ENCODE measurements around the gene GRIA1. TPM values are rescaled to one million over a fixed set of nuclear protein-coding genes. Genes with fewer than 3 reads are reported as not detected.

GRIA1 gene
- total and polyA plus RNA-seq, 2 donors (not counting 1 experiment from before 2014, with no cell fraction given): not detected

DNA sequence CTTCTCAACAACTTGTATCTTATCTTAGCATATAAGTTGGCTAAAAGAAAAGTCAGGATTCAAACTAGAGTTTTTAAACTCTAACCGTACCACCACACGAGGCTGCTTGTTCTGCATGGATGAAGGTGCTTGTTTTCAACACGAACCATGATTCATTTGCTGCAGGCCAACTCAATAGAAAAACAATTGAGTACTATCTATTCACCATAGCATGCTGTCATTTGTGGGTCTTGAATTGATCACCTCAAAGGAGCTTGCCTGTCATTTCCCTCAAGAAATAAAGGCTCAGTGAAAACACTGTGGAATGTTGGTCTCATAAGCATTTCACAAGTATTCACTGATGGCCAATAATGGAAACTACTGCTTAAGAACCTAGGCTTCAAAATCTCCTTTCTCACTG is 21.0 kb upstream of the GRIA1 start:
- ChIA-PET CTCF (no interaction called here), POLR2A (no interaction called here)
- no peaks in the 10 kb centered on the region for H3K27me3 ChIP-seq (replicated peaks in 1 of 4; ENCODE audit: control extremely low read depth in 1 of 4, control insufficient read depth in 3 of 4, insufficient read depth in 4 of 4, low read length in 3 of 4)
- H3K9me3 Mint-ChIP-seq (ENCODE audit: insufficient read depth): peaks cover 2% of the 10 kb centered on the region
- ATAC-seq (ENCODE audit: low read depth) (no peak), DNase-seq (no peak)
- H3K4me3 Mint-ChIP-seq: no peak overlapping the region
- WGBS (ENCODE audit: insufficient coverage): 60% methylated on average over 1 of the region's 3 CpGs
- no peak overlapping the region for H3K4me3 ChIP-seq (ENCODE audit: control extremely low read depth in 1 of 5, extremely low read depth in 1 of 5, insufficient read depth in 1 of 5, low read depth in 2 of 5, low read length in 4 of 5)
- TF ChIP-seq EZH2 (IDR thresholded peaks at IDR 0.05; ENCODE audit: borderline replicate concordance, insufficient read depth, low read depth, low read length, poor library complexity, severe bottlenecking) (no peak), CTCF (IDR thresholded peaks at IDR 0.05) (no peak)
- peaks cover 0 to 9% (median 0%) of the 10 kb centered on the region in 3 donors for H3K9me3 ChIP-seq (ENCODE audit: control extremely low read depth in 1 of 3, control insufficient read depth in 2 of 3, insufficient read depth in 1 of 3, low read length in 2 of 3)
- no peak overlapping the region for H3K27ac ChIP-seq (ENCODE audit: low read length in 2 of 2)
- no peaks in the 10 kb centered on the region for H3K36me3 ChIP-seq (replicated peaks in 1 of 2; ENCODE audit: control extremely low read depth in 1 of 2, control insufficient read depth in 1 of 2, extremely low read depth in 1 of 2, insufficient read depth in 2 of 2, low read length in 1 of 2)
- H3K4me2 ChIP-seq (replicated peaks; ENCODE audit: low read depth, low read length, poor library complexity, severe bottlenecking): no peak overlapping the region
- no peaks in the 10 kb centered on the region for H4K20me1 ChIP-seq (ENCODE audit: control insufficient read depth, insufficient read depth, low read length, poor library complexity, severe bottlenecking)
- intact Hi-C loops (cut with micrococcal nuclease): no loop called here
- no peak overlapping the region for H3K9ac ChIP-seq (ENCODE audit: low read length)
- no peaks in the 10 kb centered on the region for H3K4me1 ChIP-seq (ENCODE audit: control insufficient read depth in 2 of 2, insufficient read depth in 2 of 2, low read length in 2 of 2)
- H2AFZ ChIP-seq (ENCODE audit: insufficient read depth, low read depth, low read length, poor library complexity, severe bottlenecking): no peak overlapping the region
- H3K4me1 Mint-ChIP-seq: no peaks in the 10 kb centered on the region
- no peak overlapping the region for H3K27ac Mint-ChIP-seq
- H3K27me3 Mint-ChIP-seq: no peaks in the 10 kb centered on the region
- H3K79me2 ChIP-seq (ENCODE audit: control insufficient read depth, insufficient read depth, low read length): no peaks in the 10 kb centered on the region

DNA sequence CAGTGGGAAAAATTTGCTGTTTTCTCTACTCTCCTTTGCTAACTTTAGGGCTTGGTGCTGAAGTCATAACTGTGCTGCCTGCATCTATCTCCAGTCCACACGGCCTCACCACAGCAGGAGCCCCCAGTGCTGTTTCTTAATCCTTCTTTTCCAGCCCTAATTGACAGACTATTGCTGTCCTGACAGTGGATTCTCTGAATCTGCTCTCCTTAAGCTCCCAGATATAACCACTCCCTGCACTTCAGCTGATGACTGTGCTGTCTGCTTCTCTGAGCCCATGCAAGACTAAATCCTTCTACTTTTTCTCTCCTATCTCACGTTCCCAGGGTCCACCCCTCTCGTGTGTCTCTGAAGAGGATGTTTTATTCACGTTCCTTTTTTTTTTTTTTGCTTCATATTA is 19.7 kb upstream of the GRIA1 start:
- Histone ChIP-seq H3K27ac (ENCODE audit: low read length in 2 of 2) (no peak overlapping the region), H3K79me2 (ENCODE audit: control insufficient read depth, insufficient read depth, low read length) (no peaks in the 10 kb centered on the region), H3K36me3 (replicated peaks in 1 of 2; ENCODE audit: control extremely low read depth in 1 of 2, control insufficient read depth in 1 of 2, extremely low read depth in 1 of 2, insufficient read depth in 2 of 2, low read length in 1 of 2) (no peaks in the 10 kb centered on the region), H3K27me3 (replicated peaks in 1 of 4; ENCODE audit: control extremely low read depth in 1 of 4, control insufficient read depth in 3 of 4, insufficient read depth in 4 of 4, low read length in 3 of 4) (no peaks in the 10 kb centered on the region), H3K4me3 (ENCODE audit: control extremely low read depth in 1 of 5, extremely low read depth in 1 of 5, insufficient read depth in 1 of 5, low read depth in 2 of 5, low read length in 4 of 5) (no peak overlapping the region), H3K4me2 (replicated peaks; ENCODE audit: low read depth, low read length, poor library complexity, severe bottlenecking) (no peak overlapping the region), H4K20me1 (ENCODE audit: control insufficient read depth, insufficient read depth, low read length, poor library complexity, severe bottlenecking) (no peaks in the 10 kb centered on the region), H3K9me3 (ENCODE audit: control extremely low read depth in 1 of 3, control insufficient read depth in 2 of 3, insufficient read depth in 1 of 3, low read length in 2 of 3) (peaks cover 0 to 7% (median 0%) of the 10 kb centered on the region in 3 donors), H2AFZ (ENCODE audit: insufficient read depth, low read depth, low read length, poor library complexity, severe bottlenecking) (no peak overlapping the region), H3K9ac (ENCODE audit: low read length) (no peak overlapping the region), H3K4me1 (ENCODE audit: control insufficient read depth in 2 of 2, insufficient read depth in 2 of 2, low read length in 2 of 2) (no peaks in the 10 kb centered on the region)
- Mint-ChIP-seq H3K27me3 (no peaks in the 10 kb centered on the region), H3K27ac (no peak overlapping the region), H3K4me3 (no peak overlapping the region), H3K9me3 (ENCODE audit: insufficient read depth) (peaks cover 7% of the 10 kb centered on the region), H3K4me1 (no peaks in the 10 kb centered on the region)
- intact Hi-C loops (cut with micrococcal nuclease): no loop called here
- ATAC-seq (ENCODE audit: low read depth): no peak
- WGBS (ENCODE audit: insufficient coverage): 62% methylated on average over 1 of the region's 4 CpGs
- TF ChIP-seq EZH2 (IDR thresholded peaks at IDR 0.05; ENCODE audit: borderline replicate concordance, insufficient read depth, low read depth, low read length, poor library complexity, severe bottlenecking) (no peak), CTCF (IDR thresholded peaks at IDR 0.05) (no peak)
- ChIA-PET POLR2A (no interaction called here), CTCF (no interaction called here)
- DNase-seq: no peak

Measured in B cell (primary cell).